ENCODE data around the gene KCNAB2. TPM values are rescaled to one million over a fixed set of nuclear protein-coding genes. Genes with fewer than 3 reads are reported as not detected.

Gene KCNAB2
- polyA plus RNA-seq, 1 of the 3 experiments (the other 2 are of a cell fraction) = 7.6 TPM

DNA sequence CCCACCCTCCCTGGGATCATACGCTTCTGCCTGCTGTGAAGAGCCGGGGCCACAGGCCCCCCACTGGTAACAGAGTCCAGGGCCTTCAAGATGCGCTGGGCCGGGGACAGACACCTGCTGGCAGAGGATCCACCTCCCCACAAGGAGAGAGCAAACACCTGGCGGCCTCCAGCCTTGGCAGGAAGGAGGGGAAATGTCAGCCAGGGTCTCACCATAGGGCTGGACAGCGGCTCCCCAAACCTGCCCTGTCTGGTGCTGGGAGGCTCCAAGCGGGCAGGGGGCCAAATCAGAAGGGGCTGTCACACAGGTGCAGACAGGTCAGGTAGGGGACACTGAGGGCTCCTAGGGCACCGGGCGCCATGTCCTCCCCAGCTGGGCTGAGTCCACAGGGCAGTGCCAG, 58.9 kb downstream of the KCNAB2 start:
- Histone ChIP-seq H3K9me3 (no peaks in the 10 kb centered on the region), H3K27me3 (ENCODE audit: insufficient read depth) (no peaks in the 10 kb centered on the region), H3K79me2 (ENCODE audit: insufficient read depth) (no peaks in the 10 kb centered on the region), H3K4me3 (ENCODE audit: low read depth in 2 of 2, low read length in 1 of 2) (no peak overlapping the region), H3K9ac (no peak overlapping the region), H3K4me2 (no peak overlapping the region), H3K36me3 (replicated peaks in 1 of 2; ENCODE audit: control insufficient read depth in 1 of 2, insufficient read depth in 2 of 2, low read length in 1 of 2) (no peaks in the 10 kb centered on the region), H3K9me2 (no peaks in the 10 kb centered on the region), H3K27ac (ENCODE audit: low read depth in 2 of 2, low read length in 1 of 2) (no peak overlapping the region), H3F3A (replicated peaks; ENCODE audit: insufficient read depth) (no peaks in the 10 kb centered on the region), H3K4me1 (ENCODE audit: control insufficient read depth in 1 of 2, insufficient read depth in 2 of 2, low read depth in 1 of 2, low read length in 1 of 2) (no peaks in the 10 kb centered on the region; a peak in 1 of 4 replicates), H2AFZ (ENCODE audit: low read depth) (no peak overlapping the region), H4K20me1 (ENCODE audit: insufficient read depth) (no peaks in the 10 kb centered on the region)
- ChIA-PET POLR2A (no interaction called here), CTCF (interaction anchor here (0.9 to 2.5 kb wide), 4 partner anchors 22 to 100 kb away, joined by 3 to 8 read pairs (median 4); no protein-coding TSS in a partner anchor)
- TF ChIP-seq TAF1 (IDR thresholded peaks at IDR 0.05; ENCODE audit: borderline replicate concordance, low read depth, low read length) = no peak
- TF ChIP-seq, protein P1, sequence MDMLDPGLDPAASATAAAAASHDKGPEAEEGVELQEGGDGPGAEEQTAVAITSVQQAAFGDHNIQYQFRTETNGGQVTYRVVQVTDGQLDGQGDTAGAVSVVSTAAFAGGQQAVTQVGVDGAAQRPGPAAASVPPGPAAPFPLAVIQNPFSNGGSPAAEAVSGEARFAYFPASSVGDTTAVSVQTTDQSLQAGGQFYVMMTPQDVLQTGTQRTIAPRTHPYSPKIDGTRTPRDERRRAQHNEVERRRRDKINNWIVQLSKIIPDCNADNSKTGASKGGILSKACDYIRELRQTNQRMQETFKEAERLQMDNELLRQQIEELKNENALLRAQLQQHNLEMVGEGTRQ (IDR thresholded peaks at IDR 0.05; ENCODE audit: borderline replicate concordance, low read depth, low read length) = no peak
- no peak for TF ChIP-seq RAD21 (IDR thresholded peaks at IDR 0.05; ENCODE audit: low read length)
- no peak for TF ChIP-seq RCOR1 (IDR thresholded peaks at IDR 0.05; ENCODE audit: low read length)
- TF ChIP-seq, protein P2, sequence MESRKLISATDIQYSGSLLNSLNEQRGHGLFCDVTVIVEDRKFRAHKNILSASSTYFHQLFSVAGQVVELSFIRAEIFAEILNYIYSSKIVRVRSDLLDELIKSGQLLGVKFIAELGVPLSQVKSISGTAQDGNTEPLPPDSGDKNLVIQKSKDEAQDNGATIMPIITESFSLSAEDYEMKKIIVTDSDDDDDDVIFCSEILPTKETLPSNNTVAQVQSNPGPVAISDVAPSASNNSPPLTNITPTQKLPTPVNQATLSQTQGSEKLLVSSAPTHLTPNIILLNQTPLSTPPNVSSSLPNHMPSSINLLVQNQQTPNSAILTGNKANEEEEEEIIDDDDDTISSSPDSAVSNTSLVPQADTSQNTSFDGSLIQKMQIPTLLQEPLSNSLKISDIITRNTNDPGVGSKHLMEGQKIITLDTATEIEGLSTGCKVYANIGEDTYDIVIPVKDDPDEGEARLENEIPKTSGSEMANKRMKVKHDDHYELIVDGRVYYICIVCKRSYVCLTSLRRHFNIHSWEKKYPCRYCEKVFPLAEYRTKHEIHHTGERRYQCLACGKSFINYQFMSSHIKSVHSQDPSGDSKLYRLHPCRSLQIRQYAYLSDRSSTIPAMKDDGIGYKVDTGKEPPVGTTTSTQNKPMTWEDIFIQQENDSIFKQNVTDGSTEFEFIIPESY (IDR thresholded peaks at IDR 0.05; ENCODE audit: borderline replicate concordance, low read depth) = no peak
- no peak for TF ChIP-seq SIN3A (IDR thresholded peaks at IDR 0.05; ENCODE audit: borderline replicate concordance, low read depth, low read length)
- no peak for TF ChIP-seq RFX5 (IDR thresholded peaks at IDR 0.05; ENCODE audit: low read length)
- TF ChIP-seq MEF2A (IDR thresholded peaks at IDR 0.05; ENCODE audit: borderline replicate concordance, low read depth) = no peak
- no peak for TF ChIP-seq NFIC (IDR thresholded peaks at IDR 0.05; ENCODE audit: borderline replicate concordance)
- no peak for TF ChIP-seq EZH2phosphoT487 (IDR thresholded peaks at IDR 0.05; ENCODE audit: borderline replicate concordance, low read depth)
- no peak for TF ChIP-seq TEAD4 (IDR thresholded peaks at IDR 0.05; ENCODE audit: borderline replicate concordance, insufficient read depth)
- TF ChIP-seq TCF12 (IDR thresholded peaks at IDR 0.05) = no peak
- TF ChIP-seq USF1 (IDR thresholded peaks at IDR 0.05; ENCODE audit: borderline replicate concordance, low read depth) = no peak
- no peak for TF ChIP-seq YY1 (IDR thresholded peaks at IDR 0.05; ENCODE audit: low read depth)
- TF ChIP-seq GATA2 (CRISPR knock-in tag; IDR thresholded peaks at IDR 0.05) = no peak
- TF ChIP-seq FOXJ3 (CRISPR knock-in tag; IDR thresholded peaks at IDR 0.05) = no peak
- no peak for TF ChIP-seq RXRA (IDR thresholded peaks at IDR 0.05; ENCODE audit: borderline replicate concordance, low read depth)
- TF ChIP-seq, protein P3, sequence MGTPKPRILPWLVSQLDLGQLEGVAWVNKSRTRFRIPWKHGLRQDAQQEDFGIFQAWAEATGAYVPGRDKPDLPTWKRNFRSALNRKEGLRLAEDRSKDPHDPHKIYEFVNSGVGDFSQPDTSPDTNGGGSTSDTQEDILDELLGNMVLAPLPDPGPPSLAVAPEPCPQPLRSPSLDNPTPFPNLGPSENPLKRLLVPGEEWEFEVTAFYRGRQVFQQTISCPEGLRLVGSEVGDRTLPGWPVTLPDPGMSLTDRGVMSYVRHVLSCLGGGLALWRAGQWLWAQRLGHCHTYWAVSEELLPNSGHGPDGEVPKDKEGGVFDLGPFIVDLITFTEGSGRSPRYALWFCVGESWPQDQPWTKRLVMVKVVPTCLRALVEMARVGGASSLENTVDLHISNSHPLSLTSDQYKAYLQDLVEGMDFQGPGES (IDR thresholded peaks at IDR 0.05; ENCODE audit: low read depth, low read length) = no peak
- no peak for TF ChIP-seq JUND (IDR thresholded peaks at IDR 0.05)
- no peak for TF ChIP-seq EP300 (IDR thresholded peaks at IDR 0.05; ENCODE audit: borderline replicate concordance in 1 of 2, low read depth in 1 of 2, low read length in 1 of 2)
- no peak for DNase-seq
- 80% methylated on average over 2 of the region's 9 CpGs for WGBS (ENCODE audit: low lambda C conversion rate)
